OCI-LY3 (cell line): ENCODE measurements around the gene PTPRM.

Source experiments
- H2AFZ ChIP-seq: fragments of 200-600, 300-600 bp; shearing (Covaris generic); 2 replicates; pipeline ENCODE4 v1.6.0; 2014; ENCODE audit warnings: antibody characterized with exemption, low read depth, low read length
- H3K27ac ChIP-seq: fragments of 200-600, 300-600 bp; sonication (generic); 2 replicates; pipeline ENCODE4 v1.5.1; 2014; ENCODE audit warnings: mild to moderate bottlenecking, low read length, moderate library complexity, mixed read lengths
- H3K27me3 ChIP-seq: fragments of 200-600, 300-600 bp; sonication (generic); 2 replicates; pipeline ENCODE4 v1.6.1; 2014; ENCODE audit warnings: low read depth, low read length, mixed read lengths
- H3K36me3 ChIP-seq: fragments of 200-600, 300-600 bp; sonication (generic); replicated peaks from 2 replicates; pipeline ENCODE3; 2014; ENCODE audit warnings: low read depth, low read length, mixed read lengths
- H3K4me1 ChIP-seq: fragments of 300-600, 200-600 bp; sonication (generic); 2 replicates; pipeline ENCODE4 v1.6.1; 2014; ENCODE audit warnings: low read length, mixed read lengths
- H3K4me2 ChIP-seq: fragments of 200-600, 300-600 bp; sonication (generic); 2 replicates; pipeline ENCODE4 v1.6.1; 2014; ENCODE audit warnings: low read length, mixed read lengths
- H3K4me3 ChIP-seq: fragments of 300-600, 200-600 bp; sonication (generic); 2 replicates; pipeline ENCODE4 v1.5.1; 2014; ENCODE audit warnings: antibody characterized with exemption, mild to moderate bottlenecking, low read length, moderate library complexity
- H3K79me2 ChIP-seq: fragments of 300-600, 200-600 bp; shearing (Covaris generic); 2 replicates; pipeline ENCODE4 v1.6.1; 2014; ENCODE audit warnings: mild to moderate bottlenecking, low read length, mixed read lengths
- H3K9ac ChIP-seq: fragments of 300-600, 200-600 bp; shearing (Covaris generic); 2 replicates; pipeline ENCODE4 v1.6.0; 2014; ENCODE audit warnings: mild to moderate bottlenecking, low read length, moderate library complexity
- H3K9me3 ChIP-seq: fragments of 200-600, 300-600 bp; shearing (Covaris generic); 2 replicates; pipeline ENCODE4 v1.6.1; 2014; ENCODE audit warnings: low read length, mixed read lengths; ENCODE audit not compliant: insufficient read depth
- H4K20me1 ChIP-seq: fragments of 200-600, 300-600 bp; sonication (generic); 2 replicates; pipeline ENCODE4 v1.6.1; 2016; ENCODE audit warnings: low read length, mixed read lengths; ENCODE audit not compliant: insufficient read depth
- CTCF ChIP-seq: fragments of 200-600, 300-600 bp; sonication (generic); IDR thresholded peaks from 2 replicates; pipeline ENCODE4 v1.5.1; 2014; ENCODE audit warnings: antibody characterized with exemption, low read length, low read depth
- EZH2phosphoT487 ChIP-seq: fragments of 200-600 bp; shearing (Covaris generic); IDR thresholded peaks from 2 replicates; pipeline ENCODE4 v1.6.1; 2018; ENCODE audit warnings: antibody characterized with exemption, mixed run types, low read depth

Gene PTPRM

GRCh38 chr18:8037296-8037695 lies 470.2 kb downstream of the PTPRM start:
- TF ChIP-seq EZH2phosphoT487 = no peak
- TF ChIP-seq CTCF = no peak
- H3K27me3 ChIP-seq = no peaks in the 10 kb centered on the region
- no peaks in the 10 kb centered on the region for H3K9me3 ChIP-seq
- H4K20me1 ChIP-seq = no peaks in the 10 kb centered on the region
- no peak overlapping the region for H3K4me3 ChIP-seq
- H3K4me1 ChIP-seq = no peaks in the 10 kb centered on the region
- H3K4me2 ChIP-seq = no peak overlapping the region
- H3K79me2 ChIP-seq = no peaks in the 10 kb centered on the region
- H2AFZ ChIP-seq = no peak overlapping the region
- H3K27ac ChIP-seq = no peak overlapping the region
- H3K36me3 ChIP-seq = no peaks in the 10 kb centered on the region
- H3K9ac ChIP-seq = no peak overlapping the region

GRCh38 chr18:8040021-8040420 lies 472.9 kb downstream of the PTPRM start:
- H3K4me2 ChIP-seq = no peak overlapping the region
- no peaks in the 10 kb centered on the region for H3K79me2 ChIP-seq
- TF ChIP-seq EZH2phosphoT487 (no peak), CTCF (no peak)
- no peaks in the 10 kb centered on the region for H3K27me3 ChIP-seq
- H3K4me3 ChIP-seq = no peak overlapping the region
- H3K27ac ChIP-seq = no peak overlapping the region
- no peaks in the 10 kb centered on the region for H3K36me3 ChIP-seq
- no peaks in the 10 kb centered on the region for H3K4me1 ChIP-seq
- no peaks in the 10 kb centered on the region for H4K20me1 ChIP-seq
- no peaks in the 10 kb centered on the region for H3K9me3 ChIP-seq
- no peak overlapping the region for H3K9ac ChIP-seq
- H2AFZ ChIP-seq = no peak overlapping the region

- H3K9me3 ChIP-seq = no peaks in the 10 kb centered on the region
- H3K4me1 ChIP-seq = no peaks in the 10 kb centered on the region
- no peaks in the 10 kb centered on the region for H4K20me1 ChIP-seq
- no peak overlapping the region for H2AFZ ChIP-seq
- H3K9ac ChIP-seq = no peak overlapping the region
- TF ChIP-seq EZH2phosphoT487 (no peak), CTCF (no peak)
- no peak overlapping the region for H3K4me3 ChIP-seq
- H3K4me2 ChIP-seq = no peak overlapping the region
- H3K79me2 ChIP-seq = no peaks in the 10 kb centered on the region
- H3K27me3 ChIP-seq = no peaks in the 10 kb centered on the region
- H3K36me3 ChIP-seq = no peaks in the 10 kb centered on the region
- no peak overlapping the region for H3K27ac ChIP-seq
Measured at GRCh38 chr18:8041526-8042111, 474.5 kb downstream of the PTPRM start.

DNA sequence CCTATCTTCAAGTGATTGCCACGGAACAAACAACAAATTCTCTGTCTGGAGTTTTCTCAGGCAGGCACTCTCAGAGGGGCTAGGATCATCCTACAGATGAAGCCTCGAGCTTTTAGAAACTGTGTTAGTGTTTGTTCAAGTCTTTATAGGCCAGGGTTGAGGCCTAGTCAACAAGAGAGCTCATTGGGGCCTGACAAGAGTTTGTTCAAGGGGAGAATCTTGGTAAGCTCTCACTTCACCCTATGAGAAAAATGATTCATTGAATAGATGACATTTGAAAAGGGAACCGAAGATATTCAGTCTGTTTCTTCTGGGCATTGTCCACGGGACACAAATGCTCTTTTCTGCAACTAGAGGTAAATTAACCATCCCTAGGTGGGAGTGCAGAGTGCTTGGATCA lies 476.9 kb downstream of the PTPRM start:
- H3K27ac ChIP-seq = no peak overlapping the region
- no peak overlapping the region for H3K9ac ChIP-seq
- H3K79me2 ChIP-seq = no peaks in the 10 kb centered on the region
- H4K20me1 ChIP-seq = no peaks in the 10 kb centered on the region
- H3K9me3 ChIP-seq = no peaks in the 10 kb centered on the region
- TF ChIP-seq CTCF (no peak), EZH2phosphoT487 (no peak)
- no peak overlapping the region for H3K4me2 ChIP-seq
- no peaks in the 10 kb centered on the region for H3K27me3 ChIP-seq
- H2AFZ ChIP-seq = no peak overlapping the region
- H3K4me3 ChIP-seq = no peak overlapping the region
- no peaks in the 10 kb centered on the region for H3K4me1 ChIP-seq
- no peaks in the 10 kb centered on the region for H3K36me3 ChIP-seq
